CD4-positive, alpha-beta T cell treated with Interleukin-17A for 1 hour (primary cell): ENCODE results near the gene E2F3.

ENCODE experiments used
- DNase-seq: peaks from one replicate; pipeline ENCODE4 v3.0.0-alpha.2; 2020

The E2F3 gene

DNA sequence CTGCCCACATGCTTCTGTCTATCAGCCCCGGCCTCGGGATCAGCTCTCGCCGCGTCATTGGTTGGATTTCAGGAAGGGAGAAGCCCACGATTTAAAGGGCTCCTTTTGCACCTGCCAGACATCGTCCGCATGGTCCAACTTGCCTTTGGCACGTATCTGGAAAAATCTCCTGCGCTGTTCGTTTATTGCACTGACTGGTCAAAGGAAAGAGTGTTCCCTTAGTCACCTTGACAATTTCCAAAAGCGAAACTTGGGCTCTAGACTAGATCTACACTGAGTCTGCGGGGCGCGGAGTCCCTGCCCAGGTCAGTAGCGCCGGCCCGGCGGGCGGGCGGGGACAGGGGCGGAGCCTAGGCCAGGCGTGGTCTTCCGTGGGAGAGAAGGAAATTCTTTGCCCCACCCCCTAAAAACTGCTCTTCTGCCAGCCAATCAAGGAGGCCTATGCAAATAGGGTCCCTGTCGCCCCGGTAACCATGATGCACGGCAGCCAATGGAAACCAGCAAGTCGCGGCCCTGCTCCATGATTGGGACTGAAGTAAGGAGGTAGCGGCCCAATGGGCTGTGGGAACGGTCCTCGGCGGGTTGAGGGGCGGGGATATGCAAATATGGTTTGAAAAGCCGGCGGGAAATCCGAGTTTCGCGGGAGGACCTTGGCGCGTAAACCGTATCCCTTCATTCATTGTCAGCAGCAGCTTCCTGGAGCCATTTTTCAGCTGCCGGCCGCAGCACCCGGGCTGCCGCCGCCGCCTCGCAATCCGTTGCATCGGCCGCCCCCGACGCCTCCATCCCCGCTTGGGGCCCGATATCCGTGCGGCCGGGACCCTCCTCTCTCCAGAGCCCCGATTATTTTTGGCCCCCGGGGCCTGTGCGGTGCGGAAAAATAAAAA lies at the start of gene E2F3:
Gene E2F3 (plus strand): TSS at position 675 of the 887 bp plus-strand sequence. CDS start 354 bp downstream, outside the sequence.
- peak; percentile 100 for DNase-seq

DNA sequence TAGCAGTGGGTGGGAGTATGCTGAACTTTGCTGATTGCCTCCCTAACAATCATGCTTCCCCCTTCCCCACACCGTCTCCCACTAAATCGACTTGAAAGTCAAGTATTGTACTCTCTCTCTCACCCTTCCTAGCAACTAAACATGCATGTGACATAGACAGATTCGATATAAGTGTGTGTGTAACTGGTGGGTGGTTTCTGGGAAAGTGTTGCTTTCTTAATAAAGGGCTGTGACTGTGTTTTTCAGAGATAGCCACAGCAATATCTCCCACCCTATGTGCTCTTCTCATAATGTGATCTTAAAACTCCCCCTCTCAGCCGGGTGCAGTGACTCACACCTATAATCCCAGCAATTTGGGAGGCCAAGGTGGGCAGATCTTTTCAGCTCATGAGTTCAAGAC lies 49.3 kb upstream of the E2F3 start:
- DNase-seq, result no peak

DNA sequence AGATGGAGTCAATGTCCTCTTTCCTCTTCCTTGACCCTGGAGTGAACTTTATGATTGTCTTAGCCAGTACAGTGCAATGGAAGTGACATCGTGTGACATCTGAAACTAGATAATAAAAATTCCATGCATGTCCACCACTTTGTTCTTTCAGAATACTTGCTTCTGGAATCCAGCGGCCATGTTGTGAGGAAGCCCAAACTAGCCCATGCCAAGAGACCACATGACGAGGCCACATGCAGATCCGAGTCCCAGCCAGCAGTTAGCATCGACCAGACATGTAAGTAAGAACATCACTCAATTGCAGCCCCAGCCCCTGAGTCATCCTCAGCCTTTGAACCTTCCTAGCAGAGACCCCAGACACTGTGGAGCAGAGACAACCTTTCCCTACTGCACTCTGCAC lies 48.5 kb upstream of the E2F3 start:
- DNase-seq, result no peak

DNA sequence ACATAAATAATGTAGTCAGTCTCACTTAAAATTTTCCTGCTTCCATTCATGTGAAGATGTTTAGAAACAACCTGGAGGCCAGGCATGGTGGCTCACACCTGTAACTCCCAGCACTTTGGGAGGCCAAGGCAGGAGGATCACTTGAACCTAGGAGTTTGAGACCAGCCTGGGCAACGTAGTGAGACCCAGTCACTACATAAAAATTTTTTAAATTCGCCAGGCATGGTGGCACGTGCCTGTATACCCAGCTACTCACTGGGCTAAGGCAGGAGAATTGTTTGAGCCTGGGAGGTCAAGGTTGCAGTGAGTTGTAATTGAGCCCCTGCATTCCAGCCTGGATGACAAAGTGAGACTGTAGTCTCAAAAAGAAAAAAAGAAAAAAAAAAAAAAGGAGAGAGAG lies 47.3 kb upstream of the E2F3 start:
- DNase-seq, result no peak

DNA sequence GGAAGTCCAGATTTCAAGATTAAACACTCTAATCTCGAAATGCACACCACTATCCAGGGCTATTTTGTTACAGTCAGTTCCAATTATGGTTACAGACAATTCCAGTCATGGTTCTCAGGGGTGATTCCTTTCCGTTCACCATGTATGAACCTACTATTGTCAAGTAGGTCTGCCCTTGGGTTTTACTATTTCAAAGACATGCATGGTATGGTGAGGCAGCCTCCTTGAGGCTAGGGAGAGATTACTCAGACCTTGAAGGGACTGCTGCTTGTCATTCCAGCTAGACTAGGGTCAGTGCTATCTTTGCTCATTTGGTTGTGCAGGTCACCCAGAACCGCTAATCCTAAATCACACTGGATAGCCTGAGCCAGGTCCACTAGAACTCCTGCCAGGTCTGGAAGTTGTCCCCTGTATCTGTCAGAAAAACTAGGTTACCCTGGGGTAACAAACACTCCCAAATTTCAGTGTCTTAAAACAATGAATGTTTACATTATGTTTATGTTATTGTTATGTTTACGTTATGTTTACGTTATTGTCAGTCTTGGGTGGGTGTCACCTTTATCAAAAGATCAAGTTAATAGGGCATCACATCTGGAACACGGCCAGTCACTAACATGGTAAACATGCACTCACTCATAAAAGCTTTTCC lies 41.1 kb upstream of the E2F3 start:
- DNase-seq, result no peak

DNA sequence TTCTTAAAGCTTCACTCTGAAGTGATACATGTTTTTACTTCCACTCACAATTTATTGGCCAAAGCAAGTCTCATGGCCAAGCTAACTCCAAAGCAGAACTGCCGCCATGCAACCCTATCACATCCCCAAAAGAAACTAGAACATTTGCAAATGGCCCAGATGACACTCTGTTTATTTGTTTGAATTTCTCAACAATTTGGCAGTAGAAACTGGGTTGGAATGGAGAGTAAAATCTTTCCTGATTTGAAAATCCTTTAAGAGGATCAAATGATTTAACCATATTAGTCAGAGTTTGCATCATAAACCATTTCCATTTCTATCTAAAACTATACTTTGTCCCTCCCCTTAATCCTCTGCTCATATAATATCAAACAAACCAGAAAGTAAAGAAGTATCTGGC lies 39.1 kb upstream of the E2F3 start:
- no peak for DNase-seq

DNA sequence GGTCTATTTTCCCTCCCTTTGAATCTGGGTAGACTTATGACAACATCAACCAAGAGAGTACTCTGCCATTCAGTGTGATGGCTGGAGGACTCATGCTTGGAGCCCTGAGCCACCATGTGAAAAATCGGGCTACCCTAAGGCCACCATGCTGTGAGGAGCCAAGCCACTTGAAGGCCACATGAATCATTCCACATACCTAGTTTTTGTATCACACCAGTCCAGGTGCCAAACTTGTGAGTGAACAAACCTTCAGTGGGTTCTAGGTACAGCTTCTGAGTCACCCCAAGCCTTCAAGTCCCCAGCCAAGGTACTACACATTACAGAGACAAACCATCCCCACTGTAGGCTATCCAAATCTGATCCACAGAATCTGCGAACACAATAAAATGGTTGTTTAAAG lies 37.4 kb upstream of the E2F3 start:
- no peak for DNase-seq

DNA sequence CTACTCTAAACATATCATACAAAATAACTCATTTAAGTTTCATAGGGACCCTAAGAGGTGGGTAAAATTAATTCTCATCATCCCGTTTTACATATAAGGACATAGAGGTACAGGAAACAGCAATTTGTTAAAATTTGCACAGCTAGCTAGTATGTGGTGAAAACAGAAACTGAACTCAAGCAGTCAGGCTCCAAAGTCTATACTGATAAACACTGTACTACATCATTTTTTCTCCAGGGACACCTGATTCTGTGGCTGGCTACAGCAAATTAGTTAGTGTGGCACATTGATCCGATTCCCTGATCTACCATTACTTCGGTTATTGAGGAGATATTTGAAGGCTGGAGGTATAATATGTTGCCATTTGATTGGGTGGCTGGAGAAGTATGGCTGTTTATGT lies 36.2 kb upstream of the E2F3 start:
- DNase-seq, result peak; percentile 36

DNA sequence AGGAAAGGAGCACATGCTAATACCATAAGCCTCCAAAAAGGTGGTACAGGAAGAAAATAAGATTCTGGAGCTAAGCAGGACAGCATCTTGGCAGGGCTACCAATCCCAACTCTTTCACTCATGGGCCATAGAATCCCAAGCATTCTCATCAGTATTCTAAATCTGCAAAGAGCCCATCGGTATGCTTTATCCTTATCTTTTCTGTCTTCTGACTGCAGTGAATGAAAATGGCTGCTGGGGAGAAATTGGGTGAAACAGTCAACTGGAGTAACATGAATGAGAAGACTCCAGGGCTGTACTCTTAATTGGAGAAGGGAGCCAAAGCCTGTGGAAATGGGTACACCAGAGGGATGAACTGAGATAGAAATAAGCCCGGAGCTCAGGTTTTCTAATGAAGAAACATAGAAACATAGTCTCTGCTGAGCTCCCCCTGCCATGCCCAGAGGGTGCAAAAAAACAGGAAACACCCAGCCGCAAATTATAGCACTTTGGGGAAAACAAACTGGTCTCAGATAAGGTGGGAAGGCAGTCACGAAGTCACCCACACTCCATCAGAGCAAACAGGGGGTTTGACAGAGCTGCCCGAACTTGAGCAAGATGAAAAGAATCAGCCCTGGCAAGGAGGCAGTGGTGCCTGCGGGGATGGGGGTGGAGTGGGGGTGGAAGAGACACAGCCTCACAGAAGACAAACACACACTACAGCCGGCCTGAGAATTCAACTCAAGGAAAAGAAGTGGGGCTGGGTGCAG lies 35.4 kb upstream of the E2F3 start:
- peak; percentile 61 for DNase-seq

DNA sequence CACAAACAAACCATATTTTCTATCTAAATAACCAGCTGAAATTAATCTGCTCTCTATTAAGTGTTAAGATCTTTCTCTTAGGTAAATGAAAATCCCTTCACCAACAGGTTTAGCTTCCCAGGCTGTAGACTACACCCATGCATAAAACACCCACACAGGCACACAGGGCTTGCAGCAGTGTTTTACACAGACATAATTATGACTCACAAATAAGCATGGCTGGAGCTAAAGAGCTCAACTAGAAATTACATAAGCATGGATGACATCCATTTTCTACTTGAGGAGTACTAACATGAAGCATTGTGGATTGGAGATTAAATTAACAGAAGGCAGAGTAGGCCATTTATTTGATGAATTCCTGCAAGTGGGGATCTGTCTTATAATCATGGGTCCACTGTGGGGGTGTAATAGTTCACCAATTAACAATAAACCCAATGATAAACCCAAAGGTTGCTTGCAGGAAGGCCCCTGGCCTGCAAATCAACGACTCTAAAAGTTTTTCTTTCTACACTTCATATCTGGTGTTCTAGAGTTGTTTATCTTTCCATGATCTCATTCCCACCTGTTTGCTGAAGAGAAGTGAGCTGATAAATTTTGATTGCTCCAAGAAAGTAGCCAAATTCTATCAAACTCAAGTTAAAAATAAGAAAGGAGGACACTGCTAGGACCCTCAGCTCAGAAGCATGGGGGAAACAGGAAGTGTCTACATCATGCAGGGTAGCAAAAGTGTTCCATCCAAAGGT lies 33.8 kb upstream of the E2F3 start:
- no peak for DNase-seq

DNA sequence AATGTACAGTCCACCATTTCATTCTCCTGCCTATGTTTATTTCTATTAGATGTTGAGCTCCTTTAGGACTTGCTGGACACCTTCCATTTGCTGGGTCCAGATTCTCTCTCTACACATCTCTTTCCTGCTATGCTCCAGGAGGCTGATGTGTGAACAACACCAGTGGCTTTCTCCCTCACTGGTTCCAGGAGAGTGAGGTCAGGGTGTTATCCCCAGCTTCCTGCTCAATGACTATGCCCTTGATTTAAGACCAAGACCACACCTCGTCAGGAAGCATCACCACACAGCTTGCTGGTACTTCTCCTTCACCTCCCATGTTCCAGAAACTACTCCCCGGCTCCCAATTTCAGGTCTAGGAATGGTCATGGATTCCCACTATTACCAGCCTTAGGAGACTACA lies 31.3 kb upstream of the E2F3 start:
- DNase-seq, result peak; percentile 23

DNA sequence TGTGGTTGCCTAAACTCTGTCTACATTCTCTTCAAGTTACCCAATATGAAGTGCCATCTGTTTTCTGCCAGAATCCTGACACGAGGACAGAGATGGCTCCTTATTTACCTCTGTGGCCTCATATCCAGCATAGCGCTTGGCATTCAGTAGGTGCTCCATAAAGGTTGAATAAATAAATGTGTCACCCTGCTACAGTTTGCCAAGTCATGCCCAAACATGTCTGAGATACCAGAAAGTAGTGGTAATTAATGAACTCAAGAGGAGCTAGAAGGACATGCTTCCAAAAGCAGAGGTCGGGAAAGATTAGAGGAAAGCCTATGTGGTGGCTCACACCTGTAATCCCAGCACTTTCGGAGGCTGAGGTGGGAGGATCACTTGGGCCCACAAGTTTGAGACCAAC lies 30.9 kb upstream of the E2F3 start:
- no peak for DNase-seq

DNA sequence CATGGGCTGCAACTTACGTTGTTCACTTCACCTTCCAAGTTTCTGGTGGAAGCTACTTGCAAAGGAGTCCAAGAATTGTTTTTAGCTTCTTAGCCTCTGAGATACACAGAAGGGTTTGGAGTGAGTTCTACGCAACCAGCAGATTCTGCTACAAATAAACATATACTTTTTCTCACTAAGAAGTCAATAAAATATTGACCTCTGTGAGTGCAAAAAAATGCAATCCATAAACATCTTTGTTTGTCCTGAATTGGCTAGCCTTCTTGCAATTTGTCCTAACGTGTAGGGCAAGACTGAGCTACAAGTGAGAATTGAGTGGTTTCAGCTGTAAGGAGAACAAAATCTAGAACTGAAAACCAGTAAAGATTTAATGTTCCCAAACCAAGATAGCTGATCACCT lies 26.2 kb upstream of the E2F3 start:
- no peak for DNase-seq

DNA sequence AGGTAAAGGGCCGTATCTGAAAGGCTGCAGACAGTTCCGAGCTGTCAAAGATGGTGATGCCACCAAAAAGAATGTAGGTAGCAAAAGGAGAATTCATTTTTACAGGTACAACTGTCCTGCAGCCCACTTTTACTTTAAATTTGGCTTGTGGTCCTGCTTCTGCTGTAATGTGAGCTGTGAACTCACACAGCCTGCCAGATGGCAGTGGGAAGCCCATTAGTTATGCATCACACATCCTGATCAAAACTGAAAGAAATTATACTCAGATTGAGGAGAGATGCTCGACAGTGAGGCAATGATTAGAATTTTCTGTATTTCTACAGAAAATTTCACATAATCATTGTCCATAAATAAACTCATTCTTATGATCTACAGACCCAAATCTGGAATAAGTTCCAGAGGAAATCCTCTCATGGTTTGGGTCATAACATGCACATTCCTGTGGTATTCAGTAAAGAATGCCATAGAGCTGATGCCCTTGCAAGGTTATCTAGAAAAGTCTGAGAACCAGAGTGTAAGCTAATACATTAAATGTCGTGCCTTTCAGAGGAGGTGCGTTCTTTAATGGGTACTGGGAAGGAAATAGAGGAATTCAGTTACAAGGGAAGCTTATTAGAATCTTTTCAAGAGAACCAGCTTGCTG lies 23.9 kb upstream of the E2F3 start:
- DNase-seq, result no peak

DNA sequence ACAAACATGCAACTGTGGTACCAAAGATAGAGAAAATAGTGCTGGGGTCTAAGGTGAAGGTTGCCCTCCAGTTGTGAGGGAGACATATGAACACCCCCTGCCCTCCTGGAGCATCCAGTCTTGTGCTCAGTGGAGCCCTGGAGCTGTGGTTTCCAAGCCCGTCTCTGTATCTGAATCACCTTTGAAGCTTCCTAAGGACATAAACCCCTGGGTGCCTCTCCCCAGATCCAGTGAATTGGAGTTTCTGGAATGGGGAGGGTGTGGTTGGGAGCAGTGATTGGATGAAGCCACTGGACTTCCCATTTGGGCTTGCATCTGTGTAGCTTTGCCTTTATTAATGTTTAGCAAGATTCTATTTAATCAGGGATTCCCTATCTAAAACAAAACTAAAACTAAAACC lies 22.4 kb upstream of the E2F3 start:
- DNase-seq, result no peak

DNA sequence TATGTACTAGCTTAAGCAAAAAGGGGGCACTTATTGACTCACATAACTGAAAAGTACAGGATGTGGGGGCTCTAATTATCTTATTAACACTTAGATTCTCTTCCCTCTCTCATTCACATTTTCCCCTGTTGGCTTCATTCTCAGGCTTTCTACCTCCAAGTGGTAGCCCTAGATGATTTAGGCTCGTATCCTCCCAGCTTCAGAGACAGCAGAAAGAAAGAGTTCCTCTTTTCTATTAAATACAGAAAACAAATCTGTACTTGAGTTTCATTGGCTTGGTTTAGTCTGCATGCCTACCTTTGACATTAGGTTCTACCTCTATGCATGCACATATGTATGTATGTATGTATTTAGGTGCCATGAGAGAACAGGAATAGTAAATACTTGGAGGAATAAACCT lies 15.5 kb upstream of the E2F3 start:
- no peak for DNase-seq

DNA sequence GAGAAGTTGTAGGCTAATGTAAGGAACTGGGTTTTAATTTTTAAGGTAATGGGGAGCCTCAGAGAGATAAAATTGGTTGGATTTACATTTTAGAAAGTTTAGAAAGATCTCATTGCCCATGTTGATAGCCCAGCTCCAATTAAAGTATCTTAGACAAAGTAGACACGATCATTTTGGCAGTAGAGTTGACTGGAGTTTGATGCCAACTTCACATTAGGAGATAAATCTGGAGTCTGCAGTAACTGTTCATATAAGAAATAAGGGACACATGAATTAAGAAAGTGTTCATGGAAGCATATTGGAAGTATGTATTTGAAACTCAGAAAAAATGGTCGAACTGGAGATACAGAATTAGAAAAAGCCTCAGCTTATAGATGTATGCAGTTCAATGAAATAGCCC lies 12.6 kb upstream of the E2F3 start:
- no peak for DNase-seq

DNA sequence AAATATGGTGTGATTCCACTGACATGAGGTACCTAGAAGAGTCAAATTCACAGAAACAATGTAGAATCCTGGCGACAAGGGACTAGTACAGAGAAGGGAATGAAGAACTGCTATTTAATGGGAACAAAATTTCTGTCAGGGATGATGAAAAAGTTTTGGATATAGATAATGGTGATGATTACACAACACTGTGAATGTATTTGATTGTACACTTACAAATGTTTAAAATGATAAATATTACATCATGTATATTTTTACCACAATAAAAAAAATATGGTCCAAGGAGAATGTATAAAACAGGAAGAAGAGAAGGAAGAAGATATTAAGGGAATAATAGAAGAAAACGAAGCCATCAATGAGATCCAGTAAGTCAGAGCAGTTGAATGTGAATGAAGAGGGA lies 8.4 kb upstream of the E2F3 start:
- no peak for DNase-seq

DNA sequence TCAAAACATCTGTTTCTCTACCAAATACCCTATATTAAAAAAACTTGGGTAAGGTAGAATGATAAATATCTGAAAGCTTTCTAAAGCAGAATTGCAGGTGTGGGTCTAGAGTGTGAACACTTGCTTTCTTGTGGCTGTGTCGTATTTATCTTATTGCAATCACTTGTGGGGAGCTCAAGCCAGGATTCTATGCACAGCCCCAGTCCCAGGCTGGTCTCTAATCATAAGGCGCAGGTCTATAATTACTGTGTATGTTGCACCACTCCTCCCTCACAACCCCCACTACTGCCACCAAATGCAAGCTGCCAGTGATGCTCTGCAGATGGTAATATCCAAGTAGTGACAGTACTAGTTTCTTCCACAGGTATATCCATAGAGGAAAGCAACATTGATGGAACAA lies 2.2 kb upstream of the E2F3 start:
- DNase-seq, result no peak

DNA sequence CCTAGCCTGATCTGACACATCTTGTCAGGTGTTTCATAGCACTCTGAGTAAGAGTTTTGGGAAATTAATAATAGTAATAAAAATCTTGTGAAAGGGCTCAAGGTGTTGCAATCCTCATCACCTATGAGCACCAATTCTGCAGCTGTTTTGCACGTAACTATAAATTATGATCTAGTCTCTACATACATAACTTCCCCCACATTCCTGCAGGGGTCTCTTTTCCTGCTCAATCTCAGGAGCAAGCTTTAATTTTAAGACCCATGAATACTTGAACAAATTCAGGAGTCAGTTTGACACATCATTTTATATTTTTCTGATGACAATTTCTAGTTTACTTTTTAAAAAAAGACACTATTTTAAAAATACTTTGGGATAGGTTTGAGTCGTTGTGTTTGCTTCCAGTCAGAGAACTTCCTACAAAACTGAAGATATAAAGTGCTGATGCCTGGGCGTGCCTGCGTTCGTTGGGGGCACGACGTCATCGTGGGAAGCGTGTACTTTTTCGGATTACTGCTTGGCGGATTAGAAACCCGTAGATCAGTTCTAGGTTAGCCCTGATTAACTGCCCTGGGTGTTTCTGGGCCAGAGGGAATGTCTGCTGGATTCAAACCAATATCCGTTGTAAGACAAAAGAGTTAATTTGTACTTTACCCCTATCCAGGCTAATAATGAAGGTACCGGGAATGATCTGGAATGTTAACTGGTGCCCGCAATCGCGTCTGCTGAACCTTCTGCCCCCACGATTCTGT lies 1.0 kb upstream of the E2F3 start:
- DNase-seq, result peak; percentile 59

DNA sequence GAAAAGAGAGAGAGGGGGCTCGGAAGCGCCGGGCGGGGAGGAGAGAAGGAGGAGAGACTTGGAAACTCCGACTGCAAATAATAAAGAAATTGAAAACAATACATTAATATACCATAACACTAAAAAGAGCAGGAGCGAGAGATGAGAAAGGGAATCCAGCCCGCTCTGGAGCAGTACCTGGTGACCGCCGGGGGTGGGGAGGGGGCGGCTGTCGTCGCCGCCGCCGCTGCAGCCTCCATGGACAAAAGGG lies 338 bp downstream of the E2F3 start:
- DNase-seq, result no peak
